A549 (cell line): ENCODE measurements around the gene MSI2. TPM values are rescaled to one million over a fixed set of nuclear protein-coding genes. Genes with fewer than 3 reads are reported as not detected.

Experiments used
- ATAC-seq, 2 experiments: fragments of 200-7000 bp in 1 of 2; fragments of >200 bp in 1 of 2; cut with Nextera tagmentation in 1 of 2; cut with Tn5 transposase in 1 of 2; 3 replicates each; pipeline versions ENCODE4 v1.8.0 to v1.9.1; 2018 to 2020; ENCODE audit warnings: mild to moderate bottlenecking in 1 of 2, moderate library complexity in 1 of 2
- CTCF ChIA-PET: fragments of 300-600 bp; sonication (Branson Sonifier 250); formaldehyde crosslinking; extraction: SDS; loops from one replicate; lab custom pipeline; 2021; ENCODE audit warnings: antibody characterized with exemption, inconsistent platforms; lab: Yijun Ruan, JAX
- POLR2A ChIA-PET: fragments of 350-600 bp; formaldehyde crosslinking; extraction: SDS; loops from one replicate; lab custom pipeline; 2021; ENCODE audit warnings: antibody characterized with exemption, inconsistent platforms; lab: Yijun Ruan, JAX
- DNase-seq, 2 experiments: peaks; one replicate each; pipeline versions ENCODE4 v3.0.0 to v3.0.0-alpha.2; 2011 to 2016; ENCODE audit warnings: low read depth in 1 of 2, low spot score in 1 of 2
- FAIRE-seq: peaks from 2 replicates; lab custom pipeline; 2011; peaks lifted over from hg19 to GRCh38; lab: Jason Lieb, UNC
- H3K27ac ChIP-seq, 2 experiments: fragments of >200 bp; sonication (Bioruptor Twin); formaldehyde crosslinking; 3 replicates each; pipeline ENCODE4 v1.5.1; 2016 to 2017
- H3K4me1 ChIP-seq: fragments of >200 bp; sonication (Bioruptor Twin); formaldehyde crosslinking; 3 replicates; pipeline ENCODE4 v1.6.1; 2016
- H3K4me2 ChIP-seq: fragments of >200 bp; sonication (Bioruptor Twin); formaldehyde crosslinking; 3 replicates; pipeline ENCODE4 v1.6.1; 2016
- H3K4me3 ChIP-seq: fragments of >200 bp; sonication (Bioruptor Twin); formaldehyde crosslinking; 3 replicates; pipeline ENCODE4 v1.5.1; 2016
- H3K9me3 ChIP-seq: fragments of >200 bp; sonication (Bioruptor Twin); formaldehyde crosslinking; 3 replicates; pipeline ENCODE4 v1.6.1; 2016
- ATOH8 ChIP-seq: fragments of 250-450 bp; sonication (Bioruptor Pico); IDR thresholded peaks from 2 replicates; pipeline ENCODE4 v1.5.0; 2020; ENCODE audit warnings: low read depth, mild to moderate bottlenecking, moderate library complexity
- CEBPB ChIP-seq, 2 experiments: fragments of >200 bp in 1 of 2; sonication (Bioruptor Twin) in 1 of 2; formaldehyde crosslinking in 1 of 2; IDR thresholded peaks; 2 replicates each; pipeline ENCODE4 v1.6.1; 2012 to 2016
- CHD4 ChIP-seq: fragments of 200-600 bp; sonication (generic); IDR thresholded peaks from 2 replicates; pipeline ENCODE4 v1.6.1; 2016; ENCODE audit warnings: antibody characterized with exemption, mild to moderate bottlenecking, borderline replicate concordance
- ESRRA ChIP-seq: fragments of 150-350 bp; IDR thresholded peaks from 2 replicates; pipeline ENCODE4 v1.6.1; 2014; ENCODE audit warnings: mild to moderate bottlenecking, low read length, borderline replicate concordance
- FOSL2 ChIP-seq, 2 experiments: fragments of 450-650 bp in 1 of 2; fragments of >200 bp in 1 of 2; sonication (Bioruptor Twin) in 1 of 2; formaldehyde crosslinking; IDR thresholded peaks; 2 replicates each; pipeline versions ENCODE4 v1.5.0 to v1.6.1; 2016 to 2020; ENCODE audit warnings: mild to moderate bottlenecking in 1 of 2, moderate library complexity in 1 of 2
- HES2 ChIP-seq: fragments of >200 bp; sonication (Bioruptor Twin); formaldehyde crosslinking; IDR thresholded peaks from 2 replicates; pipeline ENCODE4 v1.6.1; 2016
- HOXA7 ChIP-seq: fragments of 250-450 bp; sonication (Bioruptor Pico); IDR thresholded peaks from 2 replicates; pipeline ENCODE4 v1.5.0; 2020; ENCODE audit warnings: mild to moderate bottlenecking, moderate library complexity
- KDM5A ChIP-seq: fragments of 200-600 bp; sonication (generic); IDR thresholded peaks from 2 replicates; pipeline ENCODE4 v1.6.1; 2016; ENCODE audit warnings: antibody characterized with exemption, mild to moderate bottlenecking
- PBX3 ChIP-seq: IDR thresholded peaks from 2 replicates; pipeline ENCODE4 v1.6.1; 2012
- PHF8 ChIP-seq: fragments of 200-600 bp; sonication (generic); IDR thresholded peaks from 2 replicates; pipeline ENCODE4 v1.6.1; 2016; ENCODE audit warnings: low read depth, mild to moderate bottlenecking, antibody characterized with exemption, moderate library complexity, borderline replicate concordance
- POLR2AphosphoS2 ChIP-seq: conservative IDR thresholded peaks from 2 replicates; pipeline ENCODE4 v1.6.1; 2012; ENCODE audit warnings: low read length, improper control_type of control experiment, inconsistent platforms
- RARB ChIP-seq: fragments of 250-450 bp; sonication (Bioruptor Pico); IDR thresholded peaks from 2 replicates; pipeline ENCODE4 v1.8.0; 2021; ENCODE audit warnings: mild to moderate bottlenecking, moderate library complexity
- REST ChIP-seq: fragments of 200-600 bp; sonication (generic); IDR thresholded peaks from 2 replicates; pipeline ENCODE4 v1.6.1; 2016; ENCODE audit warnings: antibody characterized with exemption, mild to moderate bottlenecking, moderate library complexity
- SMC3 ChIP-seq: fragments of >200 bp; sonication (Bioruptor Twin); formaldehyde crosslinking; IDR thresholded peaks from 3 replicates; pipeline ENCODE4 v1.6.1; 2018; ENCODE audit warnings: inconsistent platforms
- USF2 ChIP-seq: fragments of 450-650 bp; IDR thresholded peaks from 2 replicates; pipeline ENCODE4 v1.6.1; 2014; ENCODE audit warnings: antibody characterized with exemption
- ZC3H11A ChIP-seq: fragments of 450-650 bp; IDR thresholded peaks from 2 replicates; pipeline ENCODE4 v1.6.1; 2014; ENCODE audit warnings: antibody characterized with exemption, mild to moderate bottlenecking
- WGBS: methylation state at CpG from one replicate; pipeline ENCODE4 v1.1.6; 2017; ENCODE audit errors: missing lambda C conversion rate; 5-methylcytosine and 5-hydroxymethylcytosine counted together
- polyA plus RNA-seq, 4 experiments: library from polyadenylated mRNA; depleted of rRNA in 3 of 4; stranded (reverse); fragments of >200 nt; fragmentation: RNase III in 1 of 4; extraction: RNeasy Plus Mini Kit Qiagen cat#74134 plus additional on column Dnase treatment in 1 of 4; gene quantifications; 2 replicates in 3 of 4; 3 replicates in 1 of 4; pipeline ENCODE4 v1.2.3, GENCODE V29; 2011 to 2017

The MSI2 gene
- polyA plus RNA-seq, 2 of the 4 experiments (the other 2 are of a cell fraction), result 43.6 to 44.4 TPM

GRCh38 chr17:57669671-57670529 is 413.6 kb downstream of the MSI2 start:
- TF ChIP-seq USF2, result no peak
- TF ChIP-seq CEBPB (IDR thresholded peaks at IDR 0.05), result no peak
- no peak for TF ChIP-seq ZC3H11A
- no peak for TF ChIP-seq POLR2AphosphoS2
- no peak for TF ChIP-seq CHD4
- TF ChIP-seq, all 56 proteins: peak for 0
- H3K4me2 ChIP-seq, result no peak overlapping the region
- H3K9me3 ChIP-seq, result no peaks in the 10 kb centered on the region
- H3K27ac ChIP-seq, result no peak overlapping the region
- H3K4me3 ChIP-seq, result no peak overlapping the region
- POLR2A ChIA-PET, result no interaction called here
- ATAC-seq (no peak), DNase-seq (no peak), FAIRE-seq (no peak)
- 93% methylated on average over 10 of the region's 10 CpGs for WGBS
- CTCF ChIA-PET, result interaction anchor here (0.8 to 10.8 kb wide), 13 partner anchors 9 to 544 kb away, joined by 3 to 104 read pairs (median 12); no protein-coding TSS in a partner anchor
- peaks cover 14% of the 10 kb centered on the region for H3K4me1 ChIP-seq

- no peaks in the 10 kb centered on the region for H3K9me3 ChIP-seq
- ChIA-PET POLR2A (interaction anchor here (1.1 kb wide), 1 partner anchor 428 kb away, joined by 3 read pairs; no protein-coding TSS in a partner anchor), CTCF (interaction anchor here (0.6 to 10.8 kb wide), 86 partner anchors 9 to 545 kb away, joined by 3 to 104 read pairs (median 5); no protein-coding TSS in a partner anchor)
- no peak for FAIRE-seq
- H3K4me1 ChIP-seq, result peaks cover 14% of the 10 kb centered on the region
- H3K27ac ChIP-seq, result peak overlapping the region in 1 of 2 experiments; percentile 48; a peak in 2 of 6 replicates
- DNase-seq, result no peak
- no peak overlapping the region for H3K4me3 ChIP-seq
- ATAC-seq, result no peak
- 0 out of 3 replicates have a peak overlapping the region, but pooled peaks have one; percentile 26 for H3K4me2 ChIP-seq
- WGBS, result 66% methylated on average over 8 of the region's 8 CpGs
- TF ChIP-seq PHF8 (no peak), HOXA7 (CRISPR knock-in tag) (no peak), HES2 (no peak), SMC3 (no peak), RARB (CRISPR knock-in tag) (no peak), PBX3 (no peak), FOSL2 (IDR thresholded peaks at IDR 0.05) (no peak), FOSL2 (CRISPR knock-in tag; IDR thresholded peaks at IDR 0.05) (no peak), ATOH8 (no peak), KDM5A (no peak), REST (no peak), ESRRA (no peak)
Observed at GRCh38 chr17:57670769-57671569, 414.6 kb downstream of the MSI2 start.
